Gastroesophageal sphincter (tissue), 4 donors: ENCODE data around the gene TRMT10B. TPM values are rescaled to one million over a fixed set of nuclear protein-coding genes. Genes with fewer than 3 reads are reported as not detected.

Experiments
- ATAC-seq: fragments of 150-250 bp; one replicate; pipeline ENCODE4 v1.9.1; 2016; ENCODE audit warnings: mild to moderate bottlenecking, moderate library complexity
- H3K27ac ChIP-seq, 4 donors: fragments of 200-600 bp; sonication (generic) in 3 of 4; 1 replicate in 3 of 4; 2 replicates in 1 of 4; pipeline ENCODE4 v1.5.1; 2016 to 2019
- H3K27me3 ChIP-seq: fragments of 200-600 bp; sonication (generic); one replicate; pipeline ENCODE4 v1.5.1; 2019
- H3K36me3 ChIP-seq, 2 donors: fragments of 200-600 bp; sonication (generic); one replicate each; pipeline ENCODE4 v1.5.1; 2019; ENCODE audit warnings: control low read depth in 1 of 2
- H3K4me1 ChIP-seq, 3 donors: fragments of 200-600 bp; sonication (generic); 1 replicate in 2 of 3; 2 replicates in 1 of 3; pipeline ENCODE4 v1.5.1; 2016 to 2019; ENCODE audit warnings: control low read depth in 2 of 3
- H3K4me3 ChIP-seq, 2 donors: fragments of 200-600 bp; sonication (generic); one replicate each; pipeline ENCODE4 v1.5.1; 2019; ENCODE audit warnings: mild to moderate bottlenecking in 1 of 2, moderate library complexity in 1 of 2
- H3K9me3 ChIP-seq, 3 donors: fragments of 200-600 bp; sonication (generic); one replicate each; pipeline ENCODE4 v1.5.1; 2017 to 2019; ENCODE audit warnings: control low read depth in 2 of 3
- EP300 ChIP-seq: sonication (generic); formaldehyde crosslinking; IDR thresholded peaks from one replicate; pipeline ENCODE4 v1.6.1; 2017; ENCODE audit warnings: antibody characterized with exemption, mild to moderate bottlenecking
- POLR2A ChIP-seq, 2 donors: fragments of 450-650 bp; IDR thresholded peaks; one replicate each; pipeline ENCODE4 v1.6.1; 2017; ENCODE audit warnings: antibody characterized with exemption in 2 of 2, mild to moderate bottlenecking in 2 of 2, moderate library complexity in 1 of 2
- POLR2AphosphoS5 ChIP-seq: sonication (generic); formaldehyde crosslinking; IDR thresholded peaks from one replicate; pipeline ENCODE4 v1.6.1; 2017; ENCODE audit warnings: antibody characterized with exemption
- WGBS, 2 donors: methylation state at CpG; one replicate each; pipeline ENCODE4 v1.1.5; 2018; ENCODE audit warnings: low coverage in 1 of 2; 5-methylcytosine and 5-hydroxymethylcytosine counted together
- total RNA-seq, 4 donors: library from RNA; depleted of rRNA; stranded (reverse); fragments of >200 nt; gene quantifications; one replicate each; pipeline ENCODE4 v1.1.0, GENCODE V29; 2016
- TF ChIP-seq, protein P1 (sequence below), 4 experiments: fragments of 200-600 bp in 2 of 4; fragments of 450-650 bp in 2 of 4; sonication (generic) in 1 of 4; IDR thresholded peaks; one replicate each; pipeline ENCODE4 v1.5.1; 2017 to 2019; ENCODE audit warnings: antibody characterized with exemption in 4 of 4, mild to moderate bottlenecking in 2 of 4, moderate library complexity in 2 of 4

Gene TRMT10B
- total RNA-seq, 4 donors from 2014 or later = 6.3 to 8.6 (median 7.2) TPM

DNA sequence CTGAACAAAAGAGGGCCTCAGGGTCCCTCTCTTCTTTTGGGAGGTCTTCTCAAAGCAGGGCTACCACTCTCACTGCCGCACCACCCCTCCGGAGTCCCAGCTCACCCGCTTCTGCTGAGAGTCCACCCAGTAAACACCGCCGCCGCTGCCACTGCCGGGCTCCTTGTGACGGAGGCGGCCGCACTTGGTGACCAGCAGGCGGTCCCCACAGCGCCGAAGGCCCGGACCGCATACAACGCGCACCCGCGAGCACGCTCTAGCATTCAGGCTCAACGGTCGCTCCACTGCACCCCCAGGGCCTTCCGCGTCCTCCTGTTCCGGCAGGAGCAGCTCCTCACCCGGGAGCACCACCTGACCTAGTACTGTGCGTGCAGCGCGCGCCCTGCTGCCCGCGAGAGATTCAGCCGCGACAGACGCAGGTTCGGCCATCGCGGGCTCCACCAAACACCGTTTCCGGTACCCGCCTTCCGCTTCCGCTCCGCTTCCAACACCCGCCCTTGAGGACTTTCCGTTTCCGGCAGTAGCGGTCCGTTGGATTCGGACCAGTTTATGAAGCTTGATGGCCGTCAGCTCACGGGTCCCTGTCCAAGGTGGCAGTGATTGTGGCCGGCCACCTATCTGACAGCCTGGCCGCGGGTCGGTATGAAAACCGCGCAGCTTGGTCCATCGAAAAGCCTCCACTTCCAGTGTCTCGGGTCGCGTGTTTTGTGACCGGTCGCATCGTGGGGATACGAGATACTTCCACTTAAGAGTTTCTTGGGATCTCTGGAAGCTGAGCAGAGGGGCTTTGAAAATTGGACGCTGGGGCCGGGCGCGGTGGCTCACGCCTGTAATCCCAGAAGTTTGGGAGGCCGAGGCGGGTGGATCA is 31.2 kb downstream of the TRMT10B start, which contains the start of gene EXOSC3:
TSS of gene EXOSC3 (minus strand) at position 449 of the 868 bp plus-strand sequence. CDS start at position 429, 20 bp downstream.
- WGBS, 2 donors = 9% methylated on average over 8 of the region's 73 CpGs; no CpG with 5 or more reads in 1 of the 2 donors
- ATAC-seq = peak; percentile 94

GRCh38 chr9:37787059-37787458 is 33.5 kb downstream of the TRMT10B start:
- H3K4me3 ChIP-seq = no peak overlapping the region
- WGBS, 2 donors = no CpG with 5 or more reads among the region's 45 CpGs
- no peak for ATAC-seq

More for the DNA sequence above, 31.2 kb downstream of the TRMT10B start, which contains the start of gene EXOSC3:
- TF ChIP-seq, protein P1, sequence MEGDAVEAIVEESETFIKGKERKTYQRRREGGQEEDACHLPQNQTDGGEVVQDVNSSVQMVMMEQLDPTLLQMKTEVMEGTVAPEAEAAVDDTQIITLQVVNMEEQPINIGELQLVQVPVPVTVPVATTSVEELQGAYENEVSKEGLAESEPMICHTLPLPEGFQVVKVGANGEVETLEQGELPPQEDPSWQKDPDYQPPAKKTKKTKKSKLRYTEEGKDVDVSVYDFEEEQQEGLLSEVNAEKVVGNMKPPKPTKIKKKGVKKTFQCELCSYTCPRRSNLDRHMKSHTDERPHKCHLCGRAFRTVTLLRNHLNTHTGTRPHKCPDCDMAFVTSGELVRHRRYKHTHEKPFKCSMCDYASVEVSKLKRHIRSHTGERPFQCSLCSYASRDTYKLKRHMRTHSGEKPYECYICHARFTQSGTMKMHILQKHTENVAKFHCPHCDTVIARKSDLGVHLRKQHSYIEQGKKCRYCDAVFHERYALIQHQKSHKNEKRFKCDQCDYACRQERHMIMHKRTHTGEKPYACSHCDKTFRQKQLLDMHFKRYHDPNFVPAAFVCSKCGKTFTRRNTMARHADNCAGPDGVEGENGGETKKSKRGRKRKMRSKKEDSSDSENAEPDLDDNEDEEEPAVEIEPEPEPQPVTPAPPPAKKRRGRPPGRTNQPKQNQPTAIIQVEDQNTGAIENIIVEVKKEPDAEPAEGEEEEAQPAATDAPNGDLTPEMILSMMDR (IDR thresholded peaks at IDR 0.05) = peak in 1 of 4 experiments; percentile 25
- TF ChIP-seq POLR2AphosphoS5 (peak; percentile 83), POLR2A (IDR thresholded peaks at IDR 0.05) (peak; percentile 58 to 73), EP300 (no peak)
- Histone ChIP-seq H3K27me3 (peaks cover 5% of the 10 kb centered on the region), H3K9me3 (no peaks in the 10 kb centered on the region), H3K36me3 (peaks cover 0 to 39% of the 10 kb centered on the region in 2 donors), H3K4me3 (peak within 1 kb of the TSS; percentile 81 to 89), H3K27ac (peak within 1 kb of the TSS; percentile 7 to 90 (median 86)), H3K4me1 (peaks cover 0 to 30% (median 4%) of the 10 kb centered on the region in 3 donors)

DNA sequence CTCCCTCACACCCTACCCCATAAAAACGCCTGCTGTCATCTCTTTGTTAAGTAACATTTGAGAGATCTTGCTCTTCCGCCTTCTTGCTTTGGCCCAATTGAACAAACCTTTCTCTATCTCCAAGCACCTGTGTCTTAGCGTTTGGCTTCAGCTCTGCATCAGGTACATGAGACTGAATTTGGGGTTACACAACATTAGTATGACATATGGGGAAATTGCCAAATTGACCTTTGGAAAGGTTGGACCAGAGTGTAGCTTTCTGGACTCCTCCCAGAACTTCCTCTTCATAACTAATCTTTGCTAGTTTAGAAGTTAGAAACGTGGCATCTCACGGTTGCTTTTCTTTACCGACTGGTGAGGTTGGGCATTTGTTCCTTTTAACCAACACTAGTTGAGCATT is 34.7 kb downstream of the TRMT10B start:
- TF ChIP-seq POLR2AphosphoS5 = no peak
- TF ChIP-seq EP300 = no peak
- no peak for TF ChIP-seq POLR2A (IDR thresholded peaks at IDR 0.05)
- TF ChIP-seq, protein P1 (IDR thresholded peaks at IDR 0.05) = no peak
- H3K4me3 ChIP-seq = no peak overlapping the region
- peaks cover 0 to 18% (median 4%) of the 10 kb centered on the region in 3 donors for H3K4me1 ChIP-seq
- peaks cover 0 to 6% of the 10 kb centered on the region in 2 donors for H3K36me3 ChIP-seq
- H3K27me3 ChIP-seq = peaks cover 5% of the 10 kb centered on the region
- no peak overlapping the region for H3K27ac ChIP-seq
- WGBS, 2 donors = 80 to 100% methylated on average over 2 to 6 of the region's 6 CpGs
- no peaks in the 10 kb centered on the region for H3K9me3 ChIP-seq
- ATAC-seq = no peak

More at GRCh38 chr9:37787059-37787458, 33.5 kb downstream of the TRMT10B start:
- Histone ChIP-seq H3K27me3 (peaks cover 5% of the 10 kb centered on the region), H3K9me3 (no peaks in the 10 kb centered on the region), H3K36me3 (peaks cover 0 to 19% of the 10 kb centered on the region in 2 donors), H3K4me1 (peaks cover 0 to 30% (median 4%) of the 10 kb centered on the region in 3 donors), H3K27ac (no peak overlapping the region)
- no peak for TF ChIP-seq EP300
- TF ChIP-seq POLR2AphosphoS5 = no peak
- no peak for TF ChIP-seq POLR2A (IDR thresholded peaks at IDR 0.05)
- TF ChIP-seq, protein P1 (IDR thresholded peaks at IDR 0.05) = no peak

DNA sequence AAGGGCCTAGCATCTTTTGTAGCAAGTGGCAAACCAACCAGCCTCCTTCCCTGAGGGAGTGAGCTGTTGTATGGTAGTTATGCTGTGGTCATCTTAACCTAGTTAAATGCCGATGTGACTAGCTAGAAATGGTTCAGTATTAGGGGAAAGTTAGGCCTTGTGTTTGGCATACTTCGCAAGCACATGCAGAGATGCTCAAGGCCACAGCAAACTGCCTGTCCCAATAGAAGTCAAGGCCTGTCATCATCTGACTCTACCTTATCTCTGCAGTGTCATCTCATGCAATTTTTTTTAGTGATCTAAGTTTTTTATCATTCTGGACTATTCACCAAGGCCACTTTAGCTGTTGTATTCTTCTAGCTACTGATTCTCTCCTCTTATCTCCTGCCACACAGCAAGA is 36.5 kb downstream of the TRMT10B start:
- H3K4me3 ChIP-seq = no peak overlapping the region
- no peak for ATAC-seq
- peaks cover 5% of the 10 kb centered on the region for H3K27me3 ChIP-seq
- TF ChIP-seq POLR2A (IDR thresholded peaks at IDR 0.05) (no peak), EP300 (no peak), POLR2AphosphoS5 (no peak)
- TF ChIP-seq, protein P1 (IDR thresholded peaks at IDR 0.05) = no peak
- H3K9me3 ChIP-seq = no peaks in the 10 kb centered on the region
- peaks cover 0 to 7% (median 0%) of the 10 kb centered on the region in 3 donors for H3K4me1 ChIP-seq
- H3K36me3 ChIP-seq = peaks cover 0 to 2% of the 10 kb centered on the region in 2 donors
- no peak overlapping the region for H3K27ac ChIP-seq
- 84 to 93% methylated on average over 2 of the region's 2 CpGs for WGBS, 2 donors
